ENCODE results near the gene PSENEN.

- TF ChIP-seq, protein P1, sequence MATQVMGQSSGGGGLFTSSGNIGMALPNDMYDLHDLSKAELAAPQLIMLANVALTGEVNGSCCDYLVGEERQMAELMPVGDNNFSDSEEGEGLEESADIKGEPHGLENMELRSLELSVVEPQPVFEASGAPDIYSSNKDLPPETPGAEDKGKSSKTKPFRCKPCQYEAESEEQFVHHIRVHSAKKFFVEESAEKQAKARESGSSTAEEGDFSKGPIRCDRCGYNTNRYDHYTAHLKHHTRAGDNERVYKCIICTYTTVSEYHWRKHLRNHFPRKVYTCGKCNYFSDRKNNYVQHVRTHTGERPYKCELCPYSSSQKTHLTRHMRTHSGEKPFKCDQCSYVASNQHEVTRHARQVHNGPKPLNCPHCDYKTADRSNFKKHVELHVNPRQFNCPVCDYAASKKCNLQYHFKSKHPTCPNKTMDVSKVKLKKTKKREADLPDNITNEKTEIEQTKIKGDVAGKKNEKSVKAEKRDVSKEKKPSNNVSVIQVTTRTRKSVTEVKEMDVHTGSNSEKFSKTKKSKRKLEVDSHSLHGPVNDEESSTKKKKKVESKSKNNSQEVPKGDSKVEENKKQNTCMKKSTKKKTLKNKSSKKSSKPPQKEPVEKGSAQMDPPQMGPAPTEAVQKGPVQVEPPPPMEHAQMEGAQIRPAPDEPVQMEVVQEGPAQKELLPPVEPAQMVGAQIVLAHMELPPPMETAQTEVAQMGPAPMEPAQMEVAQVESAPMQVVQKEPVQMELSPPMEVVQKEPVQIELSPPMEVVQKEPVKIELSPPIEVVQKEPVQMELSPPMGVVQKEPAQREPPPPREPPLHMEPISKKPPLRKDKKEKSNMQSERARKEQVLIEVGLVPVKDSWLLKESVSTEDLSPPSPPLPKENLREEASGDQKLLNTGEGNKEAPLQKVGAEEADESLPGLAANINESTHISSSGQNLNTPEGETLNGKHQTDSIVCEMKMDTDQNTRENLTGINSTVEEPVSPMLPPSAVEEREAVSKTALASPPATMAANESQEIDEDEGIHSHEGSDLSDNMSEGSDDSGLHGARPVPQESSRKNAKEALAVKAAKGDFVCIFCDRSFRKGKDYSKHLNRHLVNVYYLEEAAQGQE (IDR thresholded peaks at IDR 0.05; ENCODE audit: unreplicated experiment): no peak
- TF ChIP-seq CTCF (conservative IDR thresholded peaks at IDR 0.05; ENCODE audit: low read depth in 2 of 2) (no peak), POLR2AphosphoS5 (IDR thresholded peaks at IDR 0.05; ENCODE audit: low read depth) (no peak), EZH2 (IDR thresholded peaks at IDR 0.05; ENCODE audit: low read depth, unreplicated experiment) (no peak), EZH2phosphoT487 (IDR thresholded peaks at IDR 0.05; ENCODE audit: unreplicated experiment) (no peak), STAT1 (IDR thresholded peaks at IDR 0.05; ENCODE audit: unreplicated experiment) (no peak), CREB1 (CRISPR knock-in tag; IDR thresholded peaks at IDR 0.05; ENCODE audit: low read depth) (no peak), ZNF462 (CRISPR knock-in tag; IDR thresholded peaks at IDR 0.05) (no peak)
Observed at GRCh38 chr19:35732540-35733179, 12.8 kb upstream of the PSENEN start.

All from GM23338 (cell line).